Activated T-helper 2 cell treated with anti-CD3 and anti-CD28 coated beads, Interferon-gamma antibody, Interleukin-2, Interleukin-4, amounts not matched to agents 10 μg/mL and 5 μg/mL and 100 μg/mL, durations not matched to agents 14 hours and 24 hours and 36 hours (primary cell): ENCODE results near the gene FTO. TPM values are rescaled to one million over a fixed set of nuclear protein-coding genes. Genes with fewer than 3 reads are reported as not detected.

Experiments
- DNase-seq: peaks from one replicate; pipeline ENCODE4 v3.0.0; 2021; ENCODE audit warnings: low spot score
- H3K27ac Mint-ChIP-seq: one replicate; pipeline ENCODE4 v1.8.0; 2021; ENCODE audit warnings: mixed read lengths
- H3K27me3 Mint-ChIP-seq: one replicate; pipeline ENCODE4 v1.8.0; 2021; ENCODE audit warnings: low read depth, mixed read lengths
- H3K36me3 Mint-ChIP-seq: one replicate; pipeline ENCODE4 v1.8.0; 2021; ENCODE audit warnings: low read depth, mixed read lengths
- H3K4me1 Mint-ChIP-seq: one replicate; pipeline ENCODE4 v1.8.0; 2021; ENCODE audit warnings: low read depth, mixed read lengths
- H3K4me3 Mint-ChIP-seq: one replicate; pipeline ENCODE4 v1.8.0; 2021; ENCODE audit warnings: low read depth, mild to moderate bottlenecking, moderate library complexity, mixed read lengths
- H3K9me3 Mint-ChIP-seq: one replicate; pipeline ENCODE4 v1.8.0; 2021; ENCODE audit warnings: mixed read lengths
- intact Hi-C: fragments of 100-400 bp; cut with micrococcal nuclease; formaldehyde crosslinking; loops from one replicate; pipeline ENCODE4 v1.15.1; 2023
- total RNA-seq: library from RNA; stranded (reverse); gene quantifications from 2 replicates; pipeline ENCODE4 v1.2.3, GENCODE V29; 2022

FTO gene
- total RNA-seq, 1 donor from 2014 or later = 62.7 TPM

GRCh38 chr16:53804467-53804866, 100.5 kb downstream of the FTO start:
- intact Hi-C loops = no loop called here
- peaks cover 8% of the 10 kb centered on the region for H3K36me3 Mint-ChIP-seq

GRCh38 chr16:53805113-53805512, 101.2 kb downstream of the FTO start:
- H3K27me3 Mint-ChIP-seq = no peaks in the 10 kb centered on the region
- intact Hi-C loops = no loop called here
- no peak for DNase-seq

More at GRCh38 chr16:53804467-53804866, 100.5 kb downstream of the FTO start:
- Mint-ChIP-seq H3K4me1 (peaks cover 27% of the 10 kb centered on the region), H3K27ac (no peak overlapping the region), H3K27me3 (no peaks in the 10 kb centered on the region), H3K4me3 (no peak overlapping the region), H3K9me3 (peaks cover 14% of the 10 kb centered on the region)
- no peak for DNase-seq

GRCh38 chr16:53805752-53806151, 101.8 kb downstream of the FTO start:
- Mint-ChIP-seq H3K27ac (no peak overlapping the region), H3K9me3 (peaks cover 14% of the 10 kb centered on the region), H3K36me3 (peaks cover 16% of the 10 kb centered on the region), H3K27me3 (no peaks in the 10 kb centered on the region), H3K4me1 (peaks cover 27% of the 10 kb centered on the region), H3K4me3 (no peak overlapping the region)
- intact Hi-C loops = no loop called here
- no peak for DNase-seq

More at GRCh38 chr16:53805113-53805512, 101.2 kb downstream of the FTO start:
- Mint-ChIP-seq H3K27ac (no peak overlapping the region), H3K9me3 (peaks cover 14% of the 10 kb centered on the region), H3K4me1 (peaks cover 27% of the 10 kb centered on the region), H3K4me3 (no peak overlapping the region), H3K36me3 (peaks cover 10% of the 10 kb centered on the region)

- H3K36me3 Mint-ChIP-seq = peaks cover 31% of the 10 kb centered on the region
- no peaks in the 10 kb centered on the region for H3K27me3 Mint-ChIP-seq
- H3K4me1 Mint-ChIP-seq = peaks cover 31% of the 10 kb centered on the region
- intact Hi-C loops = no loop called here
- no peak overlapping the region for H3K4me3 Mint-ChIP-seq
- DNase-seq = no peak
- no peak overlapping the region for H3K27ac Mint-ChIP-seq
- no peaks in the 10 kb centered on the region for H3K9me3 Mint-ChIP-seq
These were observed 105.4 kb downstream of the FTO start for GRCh38 chr16:53809088-53809932.

GRCh38 chr16:53812914-53813313, 109.0 kb downstream of the FTO start:
- no peak for DNase-seq
- Mint-ChIP-seq H3K27me3 (no peaks in the 10 kb centered on the region), H3K4me1 (peaks cover 23% of the 10 kb centered on the region), H3K36me3 (peaks cover 45% of the 10 kb centered on the region), H3K9me3 (no peaks in the 10 kb centered on the region), H3K27ac (no peak overlapping the region), H3K4me3 (no peak overlapping the region)
- intact Hi-C loops = no loop called here

GRCh38 chr16:53814801-53815200, 110.8 kb downstream of the FTO start:
- Mint-ChIP-seq H3K36me3 (peaks cover 40% of the 10 kb centered on the region), H3K4me3 (no peak overlapping the region), H3K9me3 (no peaks in the 10 kb centered on the region), H3K27ac (no peak overlapping the region), H3K27me3 (no peaks in the 10 kb centered on the region), H3K4me1 (peaks cover 20% of the 10 kb centered on the region)
- DNase-seq = no peak
- intact Hi-C loops = no loop called here

- no peak overlapping the region for H3K4me3 Mint-ChIP-seq
- H3K27ac Mint-ChIP-seq = no peak overlapping the region
- peaks cover 20% of the 10 kb centered on the region for H3K4me1 Mint-ChIP-seq
- H3K36me3 Mint-ChIP-seq = peaks cover 31% of the 10 kb centered on the region
- H3K27me3 Mint-ChIP-seq = no peaks in the 10 kb centered on the region
- intact Hi-C loops = no loop called here
- H3K9me3 Mint-ChIP-seq = no peaks in the 10 kb centered on the region
- no peak for DNase-seq
These were observed 112.4 kb downstream of the FTO start for GRCh38 chr16:53816211-53816836.

GRCh38 chr16:53817117-53817755, 113.3 kb downstream of the FTO start:
- H3K4me1 Mint-ChIP-seq = peaks cover 16% of the 10 kb centered on the region
- no peak overlapping the region for H3K27ac Mint-ChIP-seq
- DNase-seq = no peak
- no peaks in the 10 kb centered on the region for H3K27me3 Mint-ChIP-seq
- peaks cover 24% of the 10 kb centered on the region for H3K36me3 Mint-ChIP-seq
- H3K9me3 Mint-ChIP-seq = no peaks in the 10 kb centered on the region
- intact Hi-C loops = no loop called here
- H3K4me3 Mint-ChIP-seq = no peak overlapping the region

GRCh38 chr16:53817812-53818550, 114.0 kb downstream of the FTO start:
- Mint-ChIP-seq H3K9me3 (no peaks in the 10 kb centered on the region), H3K4me3 (no peak overlapping the region), H3K36me3 (peaks cover 21% of the 10 kb centered on the region), H3K27ac (no peak overlapping the region), H3K4me1 (peaks cover 14% of the 10 kb centered on the region), H3K27me3 (no peaks in the 10 kb centered on the region)
- intact Hi-C loops = no loop called here
- no peak for DNase-seq

GRCh38 chr16:53821487-53821886, 117.5 kb downstream of the FTO start:
- H3K36me3 Mint-ChIP-seq = peaks cover under 1% of the 10 kb centered on the region

GRCh38 chr16:53821957-53822625, 118.1 kb downstream of the FTO start:
- Mint-ChIP-seq H3K27ac (no peak overlapping the region), H3K4me1 (peaks cover 6% of the 10 kb centered on the region), H3K36me3 (no peaks in the 10 kb centered on the region), H3K4me3 (no peak overlapping the region), H3K27me3 (no peaks in the 10 kb centered on the region), H3K9me3 (no peaks in the 10 kb centered on the region)
- intact Hi-C loops = no loop called here
- no peak for DNase-seq

More at GRCh38 chr16:53821487-53821886, 117.5 kb downstream of the FTO start:
- Mint-ChIP-seq H3K9me3 (no peaks in the 10 kb centered on the region), H3K4me3 (no peak overlapping the region), H3K4me1 (peaks cover 7% of the 10 kb centered on the region), H3K27ac (no peak overlapping the region), H3K27me3 (no peaks in the 10 kb centered on the region)
- intact Hi-C loops = no loop called here
- DNase-seq = no peak

- H3K9me3 Mint-ChIP-seq = no peaks in the 10 kb centered on the region
- H3K4me3 Mint-ChIP-seq = no peak overlapping the region
- H3K4me1 Mint-ChIP-seq = peaks cover 6% of the 10 kb centered on the region
- no peaks in the 10 kb centered on the region for H3K36me3 Mint-ChIP-seq
- no peak for DNase-seq
- no peak overlapping the region for H3K27ac Mint-ChIP-seq
- no peaks in the 10 kb centered on the region for H3K27me3 Mint-ChIP-seq
- intact Hi-C loops = no loop called here
These were observed 119.1 kb downstream of the FTO start for GRCh38 chr16:53822936-53823529.
